Stimulated activated CD8-positive, alpha-beta memory T cell treated with anti-CD3 and anti-CD28 coated beads, Interleukin-12 subunit alpha, Interleukin-12 subunit beta, amount 100 ng/mL, for 4 hours (primary cell): Measurements from ENCODE around the gene PGD.
"Not testable (repeated sequence)": the region's sequence is repeated elsewhere in the genome, so short reads cannot be mapped to it uniquely, and the experiment has no call there.

Experiments
- DNase-seq: peaks from one replicate; pipeline ENCODE4 v3.0.0-alpha.2; 2020; ENCODE audit warnings: low read depth

The PGD gene

GRCh38 chr1:10437052-10437451 is 38.2 kb downstream of the PGD start:
- no peak for DNase-seq

- DNase-seq = no peak
These were observed 39.9 kb downstream of the PGD start for GRCh38 chr1:10438677-10439163.

GRCh38 chr1:10440305-10440704 is 41.4 kb downstream of the PGD start:
- no peak for DNase-seq

- no peak for DNase-seq
These were observed 41.9 kb downstream of the PGD start for GRCh38 chr1:10440794-10441193.

- no peak for DNase-seq
These were observed 45.4 kb downstream of the PGD start for GRCh38 chr1:10444248-10444647.

GRCh38 chr1:10444795-10445397 is 46.0 kb downstream of the PGD start:
- no peak for DNase-seq

- DNase-seq = no peak
These were observed 48.0 kb downstream of the PGD start for GRCh38 chr1:10446790-10447422.

- DNase-seq = no peak
These were observed 50.9 kb downstream of the PGD start, which contains the start of gene CORT for GRCh38 chr1:10449751-10450150. Gene CORT, plus strand, starts transcription at chr1:10450031. Its CDS starts 193 bp downstream, at chr1:10450224.

- DNase-seq = no peak
These were observed 51.4 kb downstream of the PGD start for GRCh38 chr1:10450156-10450814.

GRCh38 chr1:10450836-10451235 is 52.0 kb downstream of the PGD start:
- DNase-seq = no peak

- DNase-seq = no peak
These were observed 52.4 kb downstream of the PGD start for GRCh38 chr1:10451287-10451686.

- no peak for DNase-seq
These were observed 57.2 kb downstream of the PGD start for GRCh38 chr1:10456048-10456447.

- DNase-seq = no peak
These were observed 57.8 kb downstream of the PGD start for GRCh38 chr1:10456661-10457060.

- not testable (repeated sequence) for DNase-seq
These were observed 58.6 kb downstream of the PGD start for GRCh38 chr1:10457462-10457861.

GRCh38 chr1:10457875-10458274 is 59.0 kb downstream of the PGD start:
- DNase-seq = no peak

- DNase-seq = no peak
These were observed 60.3 kb downstream of the PGD start for GRCh38 chr1:10459184-10459583.

- no peak for DNase-seq
These were observed 68.2 kb downstream of the PGD start for GRCh38 chr1:10467078-10467477.

GRCh38 chr1:10470043-10470442 is 71.2 kb downstream of the PGD start:
- no peak for DNase-seq
